OCI-LY3 (cell line): ENCODE results near the gene SAE1.
A peak's percentile ranks its signal among the peaks of the same experiment; 100 is the strongest.

ENCODE experiments used
- H2AFZ ChIP-seq: fragments of 200-600, 300-600 bp; shearing (Covaris generic); 2 replicates; pipeline ENCODE4 v1.6.0; 2014; ENCODE audit warnings: antibody characterized with exemption, low read depth, low read length
- H3K27ac ChIP-seq: fragments of 200-600, 300-600 bp; sonication (generic); 2 replicates; pipeline ENCODE4 v1.5.1; 2014; ENCODE audit warnings: mild to moderate bottlenecking, low read length, moderate library complexity, mixed read lengths
- H3K27me3 ChIP-seq: fragments of 200-600, 300-600 bp; sonication (generic); 2 replicates; pipeline ENCODE4 v1.6.1; 2014; ENCODE audit warnings: low read depth, low read length, mixed read lengths
- H3K36me3 ChIP-seq: fragments of 200-600, 300-600 bp; sonication (generic); replicated peaks from 2 replicates; pipeline ENCODE3; 2014; ENCODE audit warnings: low read depth, low read length, mixed read lengths
- H3K4me1 ChIP-seq: fragments of 300-600, 200-600 bp; sonication (generic); 2 replicates; pipeline ENCODE4 v1.6.1; 2014; ENCODE audit warnings: low read length, mixed read lengths
- H3K4me2 ChIP-seq: fragments of 200-600, 300-600 bp; sonication (generic); 2 replicates; pipeline ENCODE4 v1.6.1; 2014; ENCODE audit warnings: low read length, mixed read lengths
- H3K4me3 ChIP-seq: fragments of 300-600, 200-600 bp; sonication (generic); 2 replicates; pipeline ENCODE4 v1.5.1; 2014; ENCODE audit warnings: antibody characterized with exemption, mild to moderate bottlenecking, low read length, moderate library complexity
- H3K79me2 ChIP-seq: fragments of 300-600, 200-600 bp; shearing (Covaris generic); 2 replicates; pipeline ENCODE4 v1.6.1; 2014; ENCODE audit warnings: mild to moderate bottlenecking, low read length, mixed read lengths
- H3K9ac ChIP-seq: fragments of 300-600, 200-600 bp; shearing (Covaris generic); 2 replicates; pipeline ENCODE4 v1.6.0; 2014; ENCODE audit warnings: mild to moderate bottlenecking, low read length, moderate library complexity
- H3K9me3 ChIP-seq: fragments of 200-600, 300-600 bp; shearing (Covaris generic); 2 replicates; pipeline ENCODE4 v1.6.1; 2014; ENCODE audit warnings: low read length, mixed read lengths; ENCODE audit not compliant: insufficient read depth
- H4K20me1 ChIP-seq: fragments of 200-600, 300-600 bp; sonication (generic); 2 replicates; pipeline ENCODE4 v1.6.1; 2016; ENCODE audit warnings: low read length, mixed read lengths; ENCODE audit not compliant: insufficient read depth
- CTCF ChIP-seq: fragments of 200-600, 300-600 bp; sonication (generic); IDR thresholded peaks from 2 replicates; pipeline ENCODE4 v1.5.1; 2014; ENCODE audit warnings: antibody characterized with exemption, low read length, low read depth
- EZH2phosphoT487 ChIP-seq: fragments of 200-600 bp; shearing (Covaris generic); IDR thresholded peaks from 2 replicates; pipeline ENCODE4 v1.6.1; 2018; ENCODE audit warnings: antibody characterized with exemption, mixed run types, low read depth

SAE1 gene

GRCh38 chr19:47232422-47233211 lies 102.0 kb downstream of the SAE1 start:
- Histone ChIP-seq H3K4me1 (peaks cover 31% of the 10 kb centered on the region), H3K4me3 (no peak overlapping the region), H2AFZ (0 out of 2 replicates have a peak overlapping the region, but pooled peaks have one; percentile 1), H3K36me3 (no peaks in the 10 kb centered on the region), H3K79me2 (peaks cover 24% of the 10 kb centered on the region), H3K9me3 (no peaks in the 10 kb centered on the region), H3K9ac (0 out of 2 replicates have a peak overlapping the region, but pooled peaks have one; percentile 22), H3K27ac (no peak overlapping the region), H3K4me2 (peak overlapping the region; percentile 23), H3K27me3 (peaks cover 7% of the 10 kb centered on the region; the same call in 1 of the 2 replicates), H4K20me1 (peaks cover 13% of the 10 kb centered on the region)
- no peak for TF ChIP-seq CTCF
- no peak for TF ChIP-seq EZH2phosphoT487

- Histone ChIP-seq H3K36me3 (no peaks in the 10 kb centered on the region), H3K4me2 (no peak overlapping the region), H4K20me1 (no peaks in the 10 kb centered on the region), H3K79me2 (no peaks in the 10 kb centered on the region), H3K9ac (no peak overlapping the region), H3K4me3 (no peak overlapping the region), H3K9me3 (no peaks in the 10 kb centered on the region), H3K27ac (no peak overlapping the region), H2AFZ (no peak overlapping the region), H3K27me3 (peaks cover 26% of the 10 kb centered on the region), H3K4me1 (peaks cover 29% of the 10 kb centered on the region)
- TF ChIP-seq CTCF: no peak
- TF ChIP-seq EZH2phosphoT487: no peak
Measured at GRCh38 chr19:47236072-47236675, 105.5 kb downstream of the SAE1 start.

- Histone ChIP-seq H3K36me3 (no peaks in the 10 kb centered on the region), H3K4me3 (0 out of 2 replicates have a peak overlapping the region, but pooled peaks have one; percentile 72), H3K4me1 (peaks cover 30% of the 10 kb centered on the region), H3K79me2 (no peaks in the 10 kb centered on the region), H3K9ac (no peak overlapping the region), H2AFZ (no peak overlapping the region), H3K27me3 (peaks cover 32% of the 10 kb centered on the region), H3K4me2 (no peak overlapping the region; the same call in 1 of the 2 replicates), H3K27ac (no peak overlapping the region), H3K9me3 (no peaks in the 10 kb centered on the region), H4K20me1 (no peaks in the 10 kb centered on the region)
- no peak for TF ChIP-seq CTCF
- no peak for TF ChIP-seq EZH2phosphoT487
Measured at GRCh38 chr19:47239152-47239551, 108.5 kb downstream of the SAE1 start.

GRCh38 chr19:47239610-47240296 lies 109.1 kb downstream of the SAE1 start:
- Histone ChIP-seq H3K4me1 (peaks cover 32% of the 10 kb centered on the region), H3K79me2 (no peaks in the 10 kb centered on the region), H3K36me3 (no peaks in the 10 kb centered on the region), H3K27ac (no peak overlapping the region), H3K9me3 (no peaks in the 10 kb centered on the region), H3K27me3 (peaks cover 32% of the 10 kb centered on the region), H3K4me3 (peak overlapping the region; percentile 72), H2AFZ (no peak overlapping the region), H4K20me1 (no peaks in the 10 kb centered on the region), H3K9ac (no peak overlapping the region), H3K4me2 (peak overlapping the region; percentile 87)
- TF ChIP-seq EZH2phosphoT487 (0 out of 2 replicates have a peak, but pooled peaks have one; percentile 15), CTCF (no peak)
